HG02840 (cell line): ENCODE measurements around the gene ADAMTS2.
"Not testable (repeated sequence)": the region's sequence is repeated elsewhere in the genome, so short reads cannot be mapped to it uniquely, and the experiment has no call there.

Experiments
- ATAC-seq: cut with Tn5 transposase; IDR thresholded peaks from one replicate; pipeline ENCODE4 v1.9.1; 2021; ENCODE audit warnings: mild to moderate bottlenecking, moderate library complexity, moderate number of reproducible peaks; ENCODE audit not compliant: unreplicated experiment, low FRiP score

Gene ADAMTS2

DNA sequence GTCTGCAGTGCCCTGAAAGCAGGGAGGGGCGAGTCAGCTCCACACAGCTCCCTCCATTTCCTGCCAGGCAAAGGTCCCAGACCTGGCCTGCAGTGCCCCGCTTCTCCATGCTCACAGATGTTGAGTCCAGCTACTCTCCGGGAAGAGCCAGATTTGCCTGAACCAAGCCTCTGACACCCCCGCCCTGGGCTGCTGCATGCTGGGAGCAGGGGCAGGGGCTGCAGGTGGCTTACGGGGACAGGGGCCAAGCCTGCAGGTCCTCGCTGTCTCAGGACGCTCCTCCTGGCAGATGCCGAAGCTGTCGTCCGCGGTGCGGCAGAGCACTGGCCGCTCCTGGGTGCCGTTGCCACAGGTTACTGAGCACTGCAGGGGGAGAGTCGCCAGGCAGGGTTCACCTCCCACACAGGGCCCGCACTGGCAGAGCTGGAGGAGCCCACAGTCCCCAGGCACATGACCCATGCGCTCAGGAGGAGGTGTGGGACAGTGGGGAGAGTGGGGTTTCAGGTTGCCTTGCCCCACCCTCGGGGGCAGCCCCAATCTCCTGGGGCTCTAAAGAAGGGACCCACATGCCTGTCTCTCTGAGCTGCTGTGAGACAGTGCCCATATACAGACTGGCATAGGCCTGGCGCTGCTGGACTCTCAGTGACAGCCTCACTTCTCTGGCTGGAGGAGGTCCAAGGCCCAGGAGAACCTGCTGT is 222.7 kb downstream of the ADAMTS2 start:
- ATAC-seq: no peak

DNA sequence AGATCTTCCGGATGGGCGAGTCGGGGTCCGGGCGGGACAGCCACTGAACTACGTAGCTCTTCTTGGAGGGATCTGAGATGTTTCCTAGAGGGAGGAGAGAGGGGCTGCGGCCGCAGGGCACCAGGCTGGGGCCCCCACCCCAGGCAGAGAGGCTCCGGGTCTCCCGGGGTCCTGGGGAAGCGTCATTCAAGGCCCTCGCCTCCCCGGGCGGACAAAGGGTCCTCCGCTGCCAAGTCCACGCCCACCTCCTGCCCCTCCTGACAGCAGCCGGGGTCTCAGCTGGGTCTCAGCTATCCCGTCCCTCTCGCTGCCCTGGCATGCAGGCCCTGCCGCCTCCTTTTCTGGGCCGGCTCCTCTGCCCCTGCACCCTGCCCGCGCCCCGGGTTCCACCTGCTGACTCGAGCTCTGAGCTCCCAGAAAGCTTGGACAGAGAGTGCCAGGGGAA is 223.6 kb downstream of the ADAMTS2 start:
- ATAC-seq: no peak

DNA sequence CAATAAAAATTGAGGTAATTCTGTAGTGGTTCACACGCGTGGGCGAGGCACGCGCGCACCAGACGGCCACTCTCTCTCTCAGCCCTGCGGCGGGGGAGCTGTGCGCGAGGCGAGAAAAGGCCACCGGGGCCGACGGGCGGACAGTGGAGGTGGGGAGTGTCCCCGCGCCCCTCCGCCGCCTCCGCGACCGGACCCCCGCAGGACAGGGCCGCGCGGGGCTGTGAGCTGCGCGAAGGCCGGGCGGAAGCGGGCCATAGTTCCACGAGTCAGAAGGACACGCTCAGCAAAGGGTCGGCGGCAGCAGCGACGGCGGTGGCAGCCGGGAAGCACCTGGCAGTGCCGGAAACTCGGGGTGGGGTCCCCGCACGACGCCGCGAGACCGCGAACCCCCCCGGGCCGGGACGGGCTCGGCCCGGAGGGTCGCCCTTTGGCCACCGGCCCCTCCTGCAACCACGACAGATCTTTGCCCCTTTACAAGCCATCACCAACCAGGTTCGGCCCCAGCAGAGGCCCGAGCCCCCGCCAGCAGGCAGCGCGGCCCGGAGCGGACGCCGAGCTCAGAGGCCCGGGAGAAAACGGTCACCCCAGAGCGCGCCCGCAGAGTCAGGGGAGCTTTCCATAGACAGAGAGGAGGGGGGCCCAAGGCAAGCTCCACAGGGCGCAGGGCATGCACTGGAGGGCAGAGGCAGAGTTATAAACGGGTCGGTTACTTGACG is 224.2 kb downstream of the ADAMTS2 start:
- ATAC-seq: no peak

GRCh38 chr5:179120421-179120861 is 224.8 kb downstream of the ADAMTS2 start:
- no peak for ATAC-seq

GRCh38 chr5:179119415-179120170 is 225.7 kb downstream of the ADAMTS2 start:
- no peak for ATAC-seq

DNA sequence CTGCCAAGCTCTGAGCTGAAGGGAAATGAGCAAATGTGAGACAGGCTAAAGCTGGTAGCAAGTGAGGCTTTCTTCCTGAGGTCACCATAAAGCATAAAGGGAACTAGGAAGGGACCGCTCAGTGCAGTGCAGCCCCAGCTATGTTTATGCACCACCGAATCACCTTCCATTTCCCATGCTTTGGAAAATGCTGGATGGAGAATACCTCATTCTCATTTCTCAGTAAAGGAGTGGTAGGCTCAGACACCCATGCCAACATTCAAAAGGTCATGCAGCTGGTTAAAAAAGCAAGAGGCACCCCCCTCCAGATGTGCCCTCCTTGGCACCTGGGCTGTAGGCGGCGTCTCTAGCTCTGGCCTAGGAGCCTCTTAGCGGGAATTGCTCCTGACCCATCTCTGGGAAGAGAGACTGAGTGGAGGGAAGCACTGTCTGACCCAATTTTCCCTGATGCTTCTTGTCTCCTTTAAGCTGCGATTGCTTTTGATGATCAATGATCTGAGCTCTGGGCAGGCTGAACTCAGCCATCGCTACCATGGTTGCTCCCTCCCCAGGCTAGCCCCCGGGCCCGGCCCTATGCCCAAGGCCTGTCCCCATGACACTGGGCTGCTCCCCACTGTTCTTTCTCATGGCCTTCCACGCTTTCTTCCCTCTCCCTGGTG is 226.4 kb downstream of the ADAMTS2 start:
- no peak for ATAC-seq

- no peak for ATAC-seq
Measured at GRCh38 chr5:179118338-179118737, 226.9 kb downstream of the ADAMTS2 start.

GRCh38 chr5:179115845-179116524 is 229.3 kb downstream of the ADAMTS2 start:
- no peak for ATAC-seq

GRCh38 chr5:179115307-179115706 is 230.0 kb downstream of the ADAMTS2 start:
- ATAC-seq: no peak

- no peak for ATAC-seq
Measured at GRCh38 chr5:179114756-179115155, 230.5 kb downstream of the ADAMTS2 start.

DNA sequence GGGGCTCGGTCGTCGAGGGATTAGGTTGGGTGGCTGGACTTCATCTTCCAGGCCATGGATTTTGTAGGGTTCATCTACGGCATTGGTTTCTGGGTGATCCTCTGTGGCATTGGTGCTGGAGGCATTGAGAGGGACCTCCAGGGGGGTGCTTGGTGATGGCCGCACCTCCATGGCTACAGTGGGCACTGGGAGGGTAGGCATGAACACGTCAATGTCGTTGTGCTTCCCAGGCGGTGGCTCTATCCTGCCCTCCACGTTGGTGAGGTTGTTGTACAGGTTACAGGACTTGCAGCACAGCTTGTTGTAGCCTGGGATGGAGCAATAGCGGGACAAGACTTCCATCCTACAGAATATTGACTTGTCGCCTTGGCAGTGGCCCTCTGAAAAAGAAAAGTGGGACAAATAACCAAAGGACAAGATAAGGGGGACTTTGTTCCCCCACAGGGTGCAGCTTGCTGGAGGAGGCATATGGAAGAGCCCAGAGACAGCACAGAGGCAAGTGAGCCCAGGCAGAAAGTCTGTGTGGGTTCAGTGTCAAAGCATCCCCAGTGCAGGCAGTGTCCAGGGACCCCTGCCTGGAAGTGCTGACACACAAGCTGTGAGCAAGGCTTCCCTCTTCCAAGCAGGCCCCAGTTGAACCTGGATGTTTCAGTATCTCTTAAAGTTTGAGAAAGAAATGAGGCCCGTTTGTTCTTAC is 231.2 kb downstream of the ADAMTS2 start:
- no peak for ATAC-seq

DNA sequence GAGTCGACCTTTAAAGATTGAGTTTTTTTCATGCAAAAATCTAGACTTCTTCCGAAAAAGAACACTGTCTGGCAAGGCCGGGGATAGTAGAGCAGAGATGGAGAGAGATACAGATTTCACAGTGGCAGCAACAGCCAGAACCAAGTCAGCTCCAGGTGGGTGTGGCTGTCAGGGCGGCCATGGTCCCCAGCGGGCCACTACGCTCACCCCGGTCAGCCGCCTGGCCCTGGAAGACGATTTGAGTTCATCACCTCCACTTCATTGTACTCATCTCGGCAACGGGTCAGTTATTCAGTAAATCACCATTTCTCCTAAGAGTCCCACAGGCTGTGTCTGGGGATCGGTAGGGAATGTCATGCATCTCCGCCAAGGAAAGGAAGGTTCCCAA is 232.1 kb downstream of the ADAMTS2 start:
- ATAC-seq: no peak

DNA sequence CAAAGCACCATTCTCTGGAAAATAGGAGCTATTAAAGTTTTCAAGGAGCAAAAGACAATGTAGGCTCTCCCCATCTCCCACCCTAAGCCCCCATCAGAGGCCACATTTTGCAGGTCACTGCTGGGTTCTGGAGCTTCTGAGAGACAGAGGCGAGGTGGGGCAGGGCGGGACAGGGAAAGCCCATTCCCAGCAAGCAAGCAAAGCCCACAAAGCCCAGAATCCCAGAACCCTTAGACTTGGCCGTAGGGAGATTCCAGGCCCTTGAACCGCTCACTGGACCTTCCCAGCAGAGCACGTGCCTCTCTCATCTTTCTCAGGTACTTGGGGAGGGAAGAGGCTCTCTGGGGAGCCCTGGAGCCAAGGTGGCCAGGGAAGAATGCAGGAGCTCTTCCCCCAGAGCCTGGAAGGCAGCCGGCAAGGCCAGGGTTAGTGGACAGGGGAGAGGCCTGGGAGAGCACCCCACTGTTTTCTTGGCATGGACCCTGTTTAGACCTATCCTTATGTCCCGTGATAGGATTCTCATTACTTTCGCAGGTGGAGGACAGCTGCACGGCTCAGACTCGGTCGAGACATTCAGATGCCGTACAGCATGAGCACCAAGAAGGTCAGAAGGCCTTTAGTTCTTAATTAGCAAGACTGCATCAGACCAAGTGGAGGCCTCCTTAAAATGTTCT is 232.7 kb downstream of the ADAMTS2 start:
- no peak for ATAC-seq

DNA sequence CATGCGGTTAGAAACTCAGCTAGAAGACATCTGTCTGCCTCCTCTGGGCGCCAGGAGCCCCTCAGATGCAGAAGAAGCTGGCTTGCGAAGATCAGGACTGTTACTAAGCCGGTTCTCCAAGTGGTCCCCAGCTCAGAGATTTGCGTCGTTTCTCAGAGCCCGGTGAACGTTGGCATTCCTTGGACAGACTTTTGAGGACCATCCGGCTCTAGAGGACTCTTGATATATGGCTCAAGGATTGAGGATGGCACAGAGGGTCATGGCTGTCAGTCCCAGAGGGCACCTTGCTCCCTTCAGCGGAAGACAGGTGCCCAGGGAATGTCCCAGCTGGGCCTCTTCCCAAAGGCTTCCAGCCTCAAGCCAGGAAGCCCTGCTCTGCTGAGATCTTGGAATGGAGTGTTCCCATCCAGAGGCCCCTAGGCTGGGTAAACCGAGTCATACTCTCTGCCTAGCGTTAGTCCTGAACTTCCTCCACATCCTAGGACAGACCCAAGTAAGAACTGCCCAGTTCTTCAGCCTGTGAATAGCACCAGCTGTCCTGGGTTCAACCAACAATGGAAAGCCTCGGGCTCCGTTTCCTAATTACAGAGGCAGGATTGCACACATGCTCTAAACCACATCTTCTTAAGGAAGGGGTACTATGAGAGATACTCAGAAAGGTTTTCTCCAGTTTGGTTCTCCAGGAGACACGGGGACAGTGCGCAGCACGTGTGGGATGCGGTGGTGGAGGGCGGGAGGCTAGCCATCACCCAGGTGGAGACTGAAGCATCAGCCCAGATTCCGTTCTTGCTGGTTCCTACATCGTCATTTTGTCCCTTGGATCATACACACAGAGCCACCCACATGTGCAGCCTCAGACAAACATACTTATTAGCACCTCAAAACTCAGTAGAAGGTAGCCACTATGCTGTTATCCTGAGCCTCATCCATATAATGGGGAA is 233.7 kb downstream of the ADAMTS2 start:
- ATAC-seq: no peak

DNA sequence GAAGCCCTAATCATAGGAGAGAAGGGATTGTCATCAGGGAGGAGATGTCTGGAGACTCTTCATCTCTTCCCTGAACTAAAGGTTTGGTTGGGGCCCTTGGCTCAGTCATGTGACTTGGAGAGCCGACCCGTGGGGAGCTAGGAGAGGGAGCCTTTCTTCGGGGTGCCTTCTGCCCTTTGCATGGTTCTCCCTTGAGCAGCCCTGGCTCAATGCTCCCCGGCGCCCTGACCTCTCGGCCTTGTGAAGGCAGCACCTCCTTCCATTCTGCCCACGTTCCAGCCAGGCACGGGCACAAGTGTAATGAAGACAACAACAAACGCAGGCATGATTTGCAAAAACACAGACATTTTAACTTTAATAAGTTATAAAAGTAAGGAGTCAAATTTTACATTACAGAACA is 234.7 kb downstream of the ADAMTS2 start:
- no peak for ATAC-seq

DNA sequence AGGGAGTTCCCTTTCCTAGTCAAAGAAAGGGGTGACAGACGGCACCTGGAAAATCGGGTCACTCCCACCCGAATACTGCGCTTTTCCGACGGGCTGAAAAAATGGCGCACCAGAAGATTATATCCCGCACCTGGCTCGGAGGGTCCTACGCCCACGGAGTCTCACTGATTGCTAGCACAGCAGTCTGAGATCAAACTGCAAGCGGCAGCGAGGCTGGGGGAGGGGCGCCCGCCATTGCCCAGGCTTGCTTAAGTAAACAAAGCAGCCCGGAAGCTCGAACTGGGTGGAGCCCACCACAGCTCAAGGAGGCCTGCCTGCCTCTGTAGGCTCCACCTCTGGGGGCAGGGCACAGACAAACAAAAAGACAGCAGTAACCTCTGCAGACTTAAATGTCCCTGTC is 244.0 kb downstream of the ADAMTS2 start:
- not testable (repeated sequence) for ATAC-seq

DNA sequence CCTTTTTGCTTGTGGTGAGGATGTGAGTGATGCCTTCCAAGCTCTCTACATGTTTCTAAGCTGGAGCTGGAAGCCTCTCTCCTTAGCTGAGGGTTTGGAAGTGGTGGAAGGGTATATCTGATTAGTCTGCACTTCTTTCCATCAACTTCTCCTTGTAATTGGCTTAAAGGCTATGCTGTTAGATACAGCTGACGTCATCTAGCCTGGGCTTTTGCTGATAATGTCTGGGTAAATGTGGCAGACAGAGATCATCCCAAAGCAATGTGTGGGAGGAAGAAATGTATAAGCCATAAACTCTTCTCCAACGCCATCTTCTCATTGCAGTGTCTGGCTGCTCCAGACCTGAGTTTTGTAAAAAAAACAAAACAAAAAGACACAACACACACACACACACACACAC is 255.8 kb downstream of the ADAMTS2 start:
- ATAC-seq: no peak

DNA sequence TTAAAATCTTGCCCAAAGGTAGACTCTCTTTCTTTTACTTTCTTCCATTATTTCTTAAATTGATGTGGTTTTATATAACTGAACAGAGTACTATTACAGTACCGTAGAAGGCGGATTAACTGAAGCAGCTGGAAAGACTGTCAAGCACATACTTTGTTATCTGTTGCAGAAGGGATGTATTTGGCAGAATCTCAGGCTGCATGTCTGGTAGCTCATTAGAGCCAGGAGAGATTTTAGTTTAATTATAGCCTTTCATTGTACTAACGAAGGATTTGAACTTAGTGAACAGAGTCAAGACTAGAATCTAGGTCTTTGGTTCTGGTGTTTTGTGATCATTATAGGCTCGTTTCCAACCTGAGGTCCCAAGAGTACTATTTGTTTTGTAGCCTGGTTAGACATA is 264.5 kb downstream of the ADAMTS2 start:
- ATAC-seq: no peak
